Fibroblast of skin of right biceps (primary cell): ENCODE results near the gene RAB19.
"Not testable (repeated sequence)": the region's sequence is repeated elsewhere in the genome, so short reads cannot be mapped to it uniquely, and the experiment has no call there.

Experiments
- DNase-seq: peaks from one replicate; pipeline ENCODE4 v3.0.0-alpha.2; 2013

RAB19 gene

DNA sequence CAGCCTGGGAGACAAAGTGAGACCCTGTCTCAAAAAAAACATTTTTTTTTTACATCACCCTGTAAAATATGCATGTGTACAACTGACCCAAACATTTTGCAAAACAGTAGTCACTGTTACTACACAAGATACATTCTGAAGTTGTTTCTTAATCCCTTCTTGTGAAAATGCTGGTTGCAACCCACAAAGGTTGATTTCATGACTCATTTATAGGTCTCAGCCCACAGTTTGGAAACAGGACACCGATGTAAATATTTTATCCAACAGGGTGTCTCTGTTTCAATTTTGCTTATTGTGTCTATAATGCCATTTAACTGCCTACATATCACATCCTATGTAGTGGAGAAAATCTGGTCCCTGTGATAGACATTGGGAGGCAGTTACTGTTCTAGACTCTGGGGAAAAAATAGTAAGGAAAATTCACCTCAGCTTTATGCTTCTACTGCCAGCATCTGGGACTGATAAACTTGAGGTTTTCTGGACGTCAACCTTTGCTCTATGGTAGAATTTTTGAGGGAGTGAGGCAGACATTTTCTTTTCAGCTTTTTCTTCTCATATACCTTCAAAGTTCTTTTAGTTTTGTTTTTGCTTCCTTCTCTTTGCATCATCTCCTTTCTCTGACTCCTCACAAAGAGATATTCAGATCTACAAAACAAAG is 1.6 kb upstream of the RAB19 start:
- DNase-seq: peak; percentile 43

DNA sequence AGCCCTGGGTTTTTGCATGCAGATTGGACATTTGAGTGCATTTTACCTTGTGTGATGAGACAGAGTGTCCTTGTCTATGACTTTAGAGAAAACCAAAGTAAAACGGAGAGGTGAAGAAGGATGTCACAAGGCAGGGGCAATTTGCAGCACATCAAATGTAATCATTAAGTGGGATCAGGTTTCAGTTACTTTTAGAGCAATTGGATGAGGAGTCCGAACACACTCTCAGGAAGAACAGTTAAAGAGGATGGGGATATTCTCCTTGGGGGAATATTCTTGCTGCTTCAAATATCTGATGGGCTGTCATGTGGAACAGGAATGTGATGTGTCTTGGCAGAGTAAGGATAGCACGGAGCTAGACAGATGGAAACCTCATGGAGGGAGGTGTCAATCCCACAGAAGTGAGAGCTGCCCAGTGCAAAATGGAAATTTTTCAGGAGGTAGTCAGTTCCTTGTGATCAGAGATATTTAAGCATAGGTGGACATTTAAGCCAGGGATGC is 757 bp downstream of the RAB19 start:
- DNase-seq: peak; percentile 20

DNA sequence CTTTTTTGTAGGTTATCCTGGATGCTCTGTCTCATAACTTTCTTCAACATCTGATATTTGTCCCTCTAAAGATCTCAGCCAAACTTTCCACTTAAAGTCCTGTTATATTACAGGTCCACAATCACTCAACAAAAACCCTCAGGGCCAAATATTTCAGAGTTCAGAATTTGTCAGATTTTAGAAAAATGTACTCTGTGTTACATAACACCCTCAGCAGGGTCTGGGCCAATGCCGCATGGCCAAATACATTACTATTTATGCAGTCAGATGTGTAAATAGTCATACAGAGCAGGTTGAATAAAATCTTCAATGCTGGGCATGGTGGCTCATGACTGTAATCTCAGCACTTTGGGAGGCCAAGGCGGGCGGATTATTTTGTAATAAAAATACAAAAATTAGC is 11.5 kb downstream of the RAB19 start:
- no peak for DNase-seq

DNA sequence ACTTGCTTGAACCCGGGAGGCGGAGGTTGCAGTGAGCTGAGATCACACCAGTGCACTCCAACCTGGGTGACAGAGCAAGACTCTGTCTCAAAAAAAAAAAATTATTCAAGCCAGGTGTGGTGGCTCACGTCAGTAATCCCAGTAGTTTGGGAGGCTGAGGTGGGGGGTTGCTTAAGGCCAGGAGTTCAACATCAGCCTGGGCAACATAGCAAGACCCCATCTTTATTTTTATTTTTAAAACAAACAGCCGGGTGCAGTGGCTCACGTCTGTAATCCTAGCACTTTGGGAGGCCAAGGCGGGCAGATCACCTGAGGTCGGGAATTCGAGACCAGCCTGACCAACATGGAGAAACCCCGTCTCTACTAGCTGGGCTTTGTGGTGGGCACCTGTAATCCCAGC is 12.0 kb downstream of the RAB19 start:
- not testable (repeated sequence) for DNase-seq

DNA sequence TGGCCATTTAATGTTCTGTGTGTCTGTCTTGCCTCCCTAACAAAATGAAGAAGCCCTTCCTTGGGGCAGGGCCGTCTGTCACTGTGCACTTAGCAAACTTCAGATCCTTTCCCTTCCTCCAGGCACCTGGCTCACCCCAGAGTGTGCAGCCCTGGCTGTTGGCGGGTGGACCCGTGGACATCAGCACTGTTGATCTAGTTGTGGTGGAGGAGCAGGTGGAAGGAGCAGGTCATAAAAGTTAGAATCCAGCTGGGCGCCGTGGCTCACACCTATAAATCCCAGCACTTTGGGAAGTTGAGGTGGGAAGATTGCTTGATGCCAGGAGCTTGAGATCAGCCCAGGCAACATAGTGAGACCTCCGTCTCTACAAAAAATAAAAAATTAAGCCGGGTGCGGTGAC is 12.7 kb downstream of the RAB19 start:
- no peak for DNase-seq

DNA sequence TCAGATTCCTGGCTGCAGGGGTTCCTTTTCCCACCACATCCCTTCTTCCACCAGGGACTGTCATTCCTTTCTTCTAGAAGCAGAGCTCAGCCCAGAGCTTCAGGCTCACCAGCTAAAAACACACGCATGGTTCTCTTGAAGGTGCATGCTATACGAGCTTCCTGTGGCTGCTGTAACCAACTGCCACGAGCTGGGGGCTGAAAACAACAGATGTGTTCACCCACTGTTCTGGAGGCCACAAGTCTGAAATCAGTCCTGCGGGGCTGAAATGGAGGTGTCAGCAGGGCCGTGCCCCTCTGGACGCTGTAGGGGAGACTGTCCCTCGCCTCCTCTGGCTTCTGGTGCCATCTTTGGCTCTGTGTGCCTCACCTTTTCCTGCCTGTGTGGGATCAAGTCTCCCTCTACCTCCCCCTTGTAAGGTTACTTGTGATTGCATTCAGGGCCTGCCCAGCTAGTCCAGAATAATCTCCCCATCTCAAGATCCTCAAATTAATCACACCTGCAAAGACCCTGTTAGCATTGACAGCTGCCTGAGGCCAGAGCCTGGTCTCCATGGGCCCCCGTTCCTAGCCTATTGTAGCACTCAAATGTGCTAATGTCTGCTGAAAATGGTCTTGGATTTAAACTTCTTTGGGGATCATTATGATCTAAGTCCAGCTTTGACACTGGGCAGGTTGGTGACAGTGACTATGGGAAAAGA is 13.7 kb downstream of the RAB19 start:
- DNase-seq: no peak

DNA sequence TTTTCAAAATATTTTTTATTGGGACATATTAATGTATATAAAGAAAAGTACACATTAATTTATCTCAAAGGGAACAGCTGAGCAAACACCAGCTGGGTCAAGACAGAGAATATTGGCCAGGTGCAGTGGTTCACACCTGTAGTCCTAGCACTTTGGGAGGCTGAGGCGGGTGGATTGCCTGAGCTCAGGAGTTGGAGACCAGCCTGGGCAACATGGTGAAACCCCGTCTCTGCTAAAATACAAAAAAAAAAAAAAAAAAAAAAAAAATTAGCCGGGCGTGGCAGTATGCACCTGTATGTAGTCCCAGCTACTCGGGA is 14.3 kb downstream of the RAB19 start:
- not testable (repeated sequence) for DNase-seq

DNA sequence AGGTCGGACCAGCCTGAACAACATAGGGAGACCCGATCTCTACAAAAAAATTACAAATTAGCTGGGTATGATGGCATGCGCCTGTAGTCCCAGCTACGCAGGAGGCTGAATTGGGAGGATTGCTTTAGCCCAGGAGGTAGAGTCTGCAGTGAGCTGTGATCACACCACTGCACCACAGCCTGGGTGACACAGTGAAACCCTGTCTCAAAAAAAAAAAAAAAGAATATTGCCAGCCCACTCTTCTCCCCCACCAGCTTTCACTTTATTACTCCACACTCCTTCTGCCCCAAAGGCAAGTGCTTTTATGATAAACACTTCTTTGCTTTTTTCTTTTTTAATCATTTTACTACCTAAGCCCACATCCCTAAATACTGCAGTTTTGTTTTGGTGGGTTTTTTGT is 14.8 kb downstream of the RAB19 start:
- DNase-seq: no peak

DNA sequence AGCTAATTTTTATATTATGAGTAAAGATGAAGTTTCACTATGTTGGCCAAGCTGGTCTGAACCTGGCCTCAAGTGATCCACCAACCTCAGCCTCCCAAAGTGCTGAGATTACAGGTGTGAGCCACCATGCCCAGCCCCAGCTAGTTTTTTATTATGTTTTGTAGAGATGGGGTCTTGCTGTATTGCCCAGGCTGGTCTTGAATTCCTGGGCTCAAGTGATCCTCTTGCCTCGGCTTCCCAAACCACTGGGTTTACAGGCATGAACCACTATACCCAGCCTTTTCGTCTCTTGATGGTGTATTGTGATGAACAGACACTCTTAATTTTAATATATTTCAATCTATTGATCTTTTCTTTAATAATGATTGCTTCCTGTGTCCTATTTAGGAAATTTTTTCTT is 17.7 kb downstream of the RAB19 start:
- DNase-seq: no peak

DNA sequence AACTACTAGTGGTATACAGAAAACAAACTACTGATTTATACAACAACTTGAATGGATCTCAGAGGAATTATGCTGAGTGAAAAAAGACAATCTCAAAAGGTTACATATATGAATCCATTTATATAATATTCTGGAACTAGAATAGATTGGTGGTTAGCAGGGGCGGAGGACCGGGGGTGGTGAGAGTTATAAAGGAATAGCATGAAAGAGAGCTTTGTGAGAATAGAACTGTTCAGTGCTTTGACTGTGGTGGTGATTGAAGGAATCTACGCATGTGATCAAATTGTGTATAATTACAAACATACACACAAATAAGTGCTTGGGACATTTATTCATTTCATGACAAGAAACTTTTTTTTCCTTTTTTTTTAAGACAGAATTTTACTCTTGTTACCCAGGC is 19.6 kb downstream of the RAB19 start:
- DNase-seq: no peak

DNA sequence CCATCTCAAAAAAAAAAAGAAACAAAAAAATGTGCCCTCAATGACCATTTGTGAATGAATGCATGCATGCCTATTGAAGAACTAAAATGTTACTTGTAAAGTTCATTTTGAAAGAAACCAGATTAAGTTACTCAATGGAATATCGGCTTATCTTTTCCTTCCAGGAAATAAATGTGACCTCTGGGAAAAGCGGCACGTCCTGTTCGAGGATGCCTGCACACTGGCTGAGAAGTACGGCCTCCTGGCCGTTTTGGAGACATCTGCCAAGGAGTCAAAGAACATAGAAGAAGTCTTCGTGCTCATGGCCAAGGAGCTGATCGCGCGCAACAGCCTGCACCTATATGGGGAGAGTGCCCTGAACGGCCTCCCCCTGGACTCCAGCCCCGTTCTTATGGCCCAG is 21.9 kb downstream of the RAB19 start:
- DNase-seq: no peak

DNA sequence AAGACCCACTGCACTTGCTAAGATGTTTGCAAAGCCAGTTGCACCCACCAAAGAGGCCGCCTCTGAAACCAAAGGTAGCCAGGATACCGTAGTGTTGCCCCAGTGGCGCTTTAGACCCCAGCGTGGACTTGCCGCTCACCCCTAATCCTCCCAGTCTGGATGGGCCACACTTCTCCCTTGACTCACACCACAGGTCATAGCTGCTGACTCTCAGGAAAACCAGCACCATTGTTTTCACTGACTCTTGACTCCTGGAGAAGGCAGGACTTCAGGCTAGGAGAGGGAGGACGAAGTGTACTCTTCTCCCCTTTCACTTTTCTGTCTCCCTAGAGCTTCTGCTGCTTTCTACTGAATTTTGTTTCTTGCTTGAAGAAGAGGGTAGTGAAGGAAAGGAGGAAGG is 22.3 kb downstream of the RAB19 start:
- DNase-seq: no peak

DNA sequence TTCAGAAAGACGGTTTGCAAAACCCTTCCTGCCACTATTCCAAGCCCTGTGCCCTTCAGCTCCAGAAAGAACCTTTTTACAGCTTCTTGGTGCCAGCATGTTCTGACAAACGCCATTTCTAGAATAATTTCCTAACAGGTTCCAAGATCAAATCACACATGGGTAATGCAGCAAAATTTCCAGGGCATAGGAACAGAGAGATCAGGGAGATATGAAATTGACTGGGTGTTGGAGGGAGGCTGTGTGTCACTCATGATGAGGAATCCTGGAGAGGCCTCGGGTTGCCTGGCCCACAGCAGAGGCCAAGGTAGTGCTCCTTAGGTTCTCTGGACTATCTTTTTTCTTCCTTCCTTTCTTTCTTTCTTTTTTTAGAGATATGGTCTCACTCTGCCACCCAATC is 29.5 kb downstream of the RAB19 start:
- DNase-seq: no peak

DNA sequence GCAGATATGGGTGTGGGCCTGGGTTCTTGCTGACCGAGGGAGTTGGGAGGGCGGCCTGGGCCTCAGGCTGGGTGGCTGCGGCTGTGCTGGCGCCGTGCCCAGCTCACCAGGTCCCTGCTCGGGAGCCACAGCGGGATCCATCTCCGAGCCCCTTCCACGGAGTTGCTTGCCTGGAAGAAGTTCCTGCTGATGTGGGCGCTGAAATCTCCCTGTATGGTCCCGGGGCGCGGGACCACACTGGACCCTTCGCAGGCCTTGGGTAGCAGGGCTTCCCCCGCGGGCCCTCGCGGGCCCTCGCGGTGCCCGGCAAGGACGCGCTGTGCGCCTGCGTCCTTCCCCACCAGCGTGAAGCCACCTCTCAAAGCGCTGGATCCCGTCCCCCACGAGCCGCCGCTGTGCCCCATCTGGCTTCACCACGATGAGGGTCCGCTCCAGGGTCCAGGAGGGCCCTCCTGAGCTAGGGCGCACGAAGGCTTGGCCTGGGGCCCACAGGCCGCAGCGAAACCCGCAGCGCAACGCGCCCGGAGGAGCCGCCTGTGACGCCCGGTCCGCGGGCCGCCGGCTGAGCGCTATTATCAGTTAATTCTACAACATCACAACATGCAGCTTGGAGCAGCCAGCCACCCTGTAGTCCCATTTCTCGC is 31.5 kb downstream of the RAB19 start:
- DNase-seq: no peak

DNA sequence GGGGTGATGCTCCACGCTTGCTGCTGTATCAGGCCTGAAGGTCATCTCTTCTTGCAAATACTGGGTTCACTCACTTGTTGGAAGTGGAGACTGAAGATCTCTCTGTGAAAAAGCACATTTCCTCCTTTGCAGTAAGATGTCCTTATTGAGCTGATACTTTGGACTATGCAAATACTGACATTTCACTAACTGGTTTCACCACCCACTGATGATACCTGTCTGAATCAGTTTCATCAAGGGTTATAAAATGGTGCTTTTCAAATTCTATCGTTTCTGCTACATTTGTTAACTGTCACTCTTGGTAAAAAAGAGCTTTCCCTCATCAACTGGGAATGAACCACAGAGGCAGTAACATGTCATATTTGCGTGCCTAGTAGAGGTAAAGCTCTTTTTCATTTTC is 35.5 kb downstream of the RAB19 start:
- no peak for DNase-seq

DNA sequence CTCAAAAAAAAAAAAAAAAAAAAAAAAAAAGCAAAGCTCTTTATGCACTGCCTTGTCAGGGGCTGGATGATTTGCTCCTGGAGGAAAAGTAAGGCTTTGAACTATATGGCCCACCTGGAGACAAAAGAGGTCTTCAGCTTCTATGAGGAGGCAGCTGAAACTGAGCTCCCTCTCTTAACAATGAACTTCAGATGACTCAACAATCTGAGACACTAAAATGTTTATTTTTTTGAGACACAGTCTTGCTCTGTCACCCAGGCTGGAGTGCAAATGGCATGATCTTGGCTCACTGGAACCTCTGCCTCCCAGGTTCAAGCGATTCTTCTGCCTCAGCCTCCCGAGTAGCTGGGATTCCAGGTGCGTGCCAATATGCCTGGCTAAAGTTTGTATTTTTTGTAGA is 36.7 kb downstream of the RAB19 start:
- no peak for DNase-seq

DNA sequence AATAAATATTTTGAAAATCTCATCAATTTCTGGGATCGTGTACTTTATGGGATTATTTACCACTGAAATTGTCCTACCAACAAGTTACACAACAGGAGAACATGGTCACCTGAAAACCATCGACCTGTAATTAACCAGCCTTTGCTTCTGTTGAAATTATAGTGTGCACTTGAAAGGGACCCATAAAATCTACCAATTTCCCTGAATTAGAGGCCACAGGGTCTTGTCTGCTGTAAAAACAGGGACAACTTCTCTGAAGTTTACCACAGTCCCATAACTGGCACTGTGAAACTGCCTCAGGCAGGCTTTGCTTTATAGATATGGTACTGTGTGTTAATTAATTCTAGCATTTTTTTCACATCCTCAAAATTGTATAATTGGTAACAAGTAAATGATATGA is 37.7 kb downstream of the RAB19 start:
- no peak for DNase-seq

DNA sequence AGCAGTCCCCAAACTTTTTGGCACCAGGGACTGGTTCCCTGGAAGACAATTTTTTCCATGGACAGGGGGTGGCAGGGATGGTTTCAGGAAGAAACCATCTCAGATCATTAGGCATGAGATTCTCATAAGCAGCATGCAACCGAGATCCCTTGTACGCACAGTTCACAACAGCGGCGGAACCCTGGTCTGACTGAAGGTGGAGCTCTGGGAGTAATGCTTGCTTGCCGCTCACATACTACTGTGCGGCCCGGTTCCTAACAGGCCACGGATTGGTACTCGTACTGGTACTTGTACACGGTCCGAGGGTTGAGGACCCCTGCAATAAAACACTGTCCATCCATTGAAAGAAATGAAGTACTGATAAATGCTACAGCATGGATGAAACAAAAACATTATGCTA is 42.6 kb downstream of the RAB19 start:
- DNase-seq: no peak

DNA sequence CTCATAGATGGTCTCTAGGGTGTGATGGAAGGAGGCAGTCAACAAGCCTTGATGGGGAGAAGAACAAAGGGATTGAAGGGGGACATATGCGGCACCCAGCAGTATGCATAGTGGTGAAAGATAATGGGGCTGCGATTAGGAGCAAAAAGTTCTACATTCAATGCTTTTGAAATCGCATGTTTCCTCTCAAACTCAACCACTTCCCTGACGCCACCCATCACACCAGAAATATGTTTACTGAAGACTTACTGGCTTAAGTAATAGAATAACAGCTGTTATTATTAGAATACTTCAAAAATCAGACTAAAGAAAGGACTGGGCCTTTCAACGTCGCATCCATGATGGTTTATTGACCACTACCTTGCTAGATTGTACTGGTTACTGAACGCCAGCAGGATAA is 44.0 kb downstream of the RAB19 start:
- DNase-seq: no peak

DNA sequence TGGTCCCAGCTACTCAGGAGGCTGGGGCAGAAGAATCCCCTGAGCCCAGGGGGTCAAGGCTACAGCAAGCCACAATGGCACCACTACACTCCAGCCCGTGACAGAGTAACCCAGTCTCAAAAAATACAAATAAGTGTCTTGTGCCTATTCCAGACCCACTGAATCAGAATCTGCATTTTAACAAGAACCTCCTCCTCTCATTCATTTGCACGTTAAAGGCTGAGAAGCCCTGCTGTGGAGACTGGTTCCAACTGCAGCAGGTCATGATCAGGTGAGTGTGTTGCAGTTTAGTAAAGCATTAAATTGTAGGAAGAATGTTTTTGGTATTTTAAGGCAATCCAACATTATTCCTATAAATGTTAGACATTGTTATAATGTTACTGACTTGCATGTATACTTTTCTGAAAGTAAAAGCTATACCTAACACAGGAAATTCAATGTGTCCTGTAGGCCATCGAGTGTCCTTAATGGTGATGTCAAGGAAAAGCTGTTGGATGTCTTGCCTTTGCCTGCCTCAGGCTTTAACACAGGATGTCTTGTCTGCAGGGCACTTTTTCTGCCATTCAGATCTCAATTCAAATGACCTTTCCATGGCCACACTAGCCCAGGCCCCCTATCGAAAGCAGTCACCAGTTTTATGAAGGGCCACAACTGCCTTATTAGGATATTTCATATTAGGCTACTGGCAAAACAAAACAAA is 45.1 kb downstream of the RAB19 start:
- no peak for DNase-seq

DNA sequence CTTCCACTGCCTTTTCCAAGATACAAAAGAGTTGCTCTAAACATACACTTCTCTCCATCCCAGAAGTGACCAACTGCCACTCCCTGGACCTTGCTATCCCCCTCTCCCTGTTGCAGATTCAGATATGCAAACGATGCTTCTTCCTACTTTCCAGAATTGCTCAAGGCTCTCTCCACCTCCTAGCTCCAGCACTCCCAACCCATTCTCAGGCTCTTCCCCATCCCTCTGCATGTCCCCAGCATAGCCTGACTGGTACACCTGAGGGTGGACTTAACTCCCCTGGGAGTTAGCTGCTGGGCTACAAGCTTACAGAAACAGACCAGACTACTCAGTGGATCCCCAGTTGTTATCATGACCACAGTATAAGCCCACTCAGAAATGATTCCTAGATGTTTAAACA is 47.9 kb downstream of the RAB19 start:
- DNase-seq: no peak

DNA sequence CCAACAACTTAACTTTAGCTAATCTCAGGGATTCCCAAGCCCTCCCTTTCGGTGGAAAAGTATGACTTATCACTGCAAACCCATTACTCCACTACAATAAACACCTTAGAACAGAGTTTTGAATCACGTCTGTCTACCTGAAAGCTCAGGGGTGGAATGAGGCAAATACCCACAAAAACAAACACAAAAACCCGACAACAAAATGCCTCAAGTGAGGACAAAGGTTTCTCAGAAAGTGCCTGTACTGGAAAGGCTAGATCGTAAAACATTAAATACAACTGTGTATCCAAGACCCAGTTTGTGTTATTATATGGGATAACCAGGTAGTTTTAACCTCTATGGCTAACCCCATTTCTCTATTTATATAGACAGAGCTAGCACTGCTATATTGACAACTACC is 49.4 kb downstream of the RAB19 start:
- no peak for DNase-seq

DNA sequence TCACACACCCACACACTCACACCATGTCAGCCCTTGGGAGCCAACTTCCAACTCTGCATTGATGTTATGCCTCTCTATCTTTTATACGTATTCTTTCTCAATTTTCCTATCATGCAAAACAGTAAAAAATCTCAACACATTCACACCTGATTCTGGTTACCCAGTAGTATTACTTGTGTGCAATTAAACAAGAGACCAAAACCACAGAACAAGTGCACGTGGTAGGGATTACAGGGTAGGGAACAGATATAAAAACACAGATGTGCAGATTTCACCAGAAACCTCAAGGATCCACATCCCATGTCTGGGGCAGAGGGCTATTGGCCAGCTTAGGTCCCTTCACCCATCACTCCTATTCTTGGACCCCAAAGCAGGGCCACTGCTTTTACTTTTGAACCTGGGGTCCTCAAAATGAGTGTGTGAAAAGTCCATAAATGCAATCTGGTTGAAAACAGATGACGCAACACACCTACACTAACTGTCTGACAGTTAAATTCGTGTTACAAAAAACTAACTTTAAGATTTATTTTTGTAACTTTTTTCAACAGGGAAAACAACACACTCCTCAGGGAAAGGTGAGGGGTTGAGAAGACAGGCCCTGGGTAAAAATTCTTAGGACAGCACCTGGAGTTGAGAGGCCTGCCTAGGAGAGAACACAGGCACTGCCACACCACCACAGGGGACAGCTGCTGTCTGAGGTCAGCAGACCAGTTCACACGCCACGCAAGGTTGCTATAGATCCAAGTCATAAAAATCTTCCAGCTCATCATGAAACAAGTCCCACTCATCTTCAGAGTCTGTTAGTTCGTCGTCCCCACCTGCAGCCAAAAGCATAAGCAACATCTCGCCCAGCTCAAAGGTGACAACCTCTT is 50.2 kb downstream of the RAB19 start:
- DNase-seq: not testable (repeated sequence)
